ENCODE measurements around the gene LDAH.
"Not testable (repeated sequence)": the region's sequence is repeated elsewhere in the genome, so short reads cannot be mapped to it uniquely, and the experiment has no call there.

The LDAH gene

GRCh38 chr2:20822535-20823490, at the start of gene LDAH:
LDAH (minus strand) TSS chr2:20823101; CDS start chr2:20801463, 21,638 bp downstream.
- FAIRE-seq = no peak

GRCh38 chr2:20868377-20868776, 45.5 kb upstream of the LDAH start:
- no peak for FAIRE-seq

- no peak for FAIRE-seq
Observed at GRCh38 chr2:20862850-20863249, 39.9 kb upstream of the LDAH start.

- FAIRE-seq = no peak
Observed at GRCh38 chr2:20855456-20855855, 32.6 kb upstream of the LDAH start.

GRCh38 chr2:20852670-20853069, 29.8 kb upstream of the LDAH start:
- FAIRE-seq = no peak

GRCh38 chr2:20852139-20852538, 29.2 kb upstream of the LDAH start:
- FAIRE-seq = no peak

GRCh38 chr2:20844246-20844645, 21.3 kb upstream of the LDAH start:
- no peak for FAIRE-seq

GRCh38 chr2:20839052-20839451, 16.2 kb upstream of the LDAH start:
- no peak for FAIRE-seq

GRCh38 chr2:20838016-20838415, 15.1 kb upstream of the LDAH start:
- FAIRE-seq = no peak

- FAIRE-seq = no peak
Observed at GRCh38 chr2:20836521-20836920, 13.6 kb upstream of the LDAH start.

GRCh38 chr2:20834331-20834730, 11.4 kb upstream of the LDAH start:
- FAIRE-seq = no peak

- FAIRE-seq = no peak
Observed at GRCh38 chr2:20832606-20833005, 9.7 kb upstream of the LDAH start.

GRCh38 chr2:20829861-20830260, 7.0 kb upstream of the LDAH start:
- FAIRE-seq = no peak

- no peak for FAIRE-seq
Observed at GRCh38 chr2:20823917-20824316, 1.0 kb upstream of the LDAH start.

GRCh38 chr2:20818820-20819219, 4.1 kb downstream of the LDAH start:
- FAIRE-seq = no peak

- no peak for FAIRE-seq
Observed at GRCh38 chr2:20815216-20815615, 7.7 kb downstream of the LDAH start.

- no peak for FAIRE-seq
Observed at GRCh38 chr2:20812779-20813178, 10.1 kb downstream of the LDAH start.

- FAIRE-seq = no peak
Observed at GRCh38 chr2:20806286-20806685, 16.6 kb downstream of the LDAH start.

GRCh38 chr2:20803974-20804373, 18.9 kb downstream of the LDAH start:
- no peak for FAIRE-seq

- no peak for FAIRE-seq
Observed at GRCh38 chr2:20803226-20803682, 19.6 kb downstream of the LDAH start.

- no peak for FAIRE-seq
Observed at GRCh38 chr2:20797096-20797495, 25.8 kb downstream of the LDAH start.

- FAIRE-seq = no peak
Observed at GRCh38 chr2:20796374-20796791, 26.5 kb downstream of the LDAH start.

- not testable (repeated sequence) for FAIRE-seq
Observed at GRCh38 chr2:20793944-20794343, 29.0 kb downstream of the LDAH start.

GRCh38 chr2:20781656-20782265, 41.1 kb downstream of the LDAH start:
- FAIRE-seq = peak; percentile 57
